Measurements from ENCODE around the gene PAPPA.

Gene PAPPA

GRCh38 chr9:116275418-116276195 is 122.0 kb downstream of the PAPPA start:
- H3K36me3 ChIP-seq (ENCODE audit: control insufficient read depth in 2 of 2, insufficient read depth in 1 of 2, low read length in 2 of 2), result no peaks in the 10 kb centered on the region
- TF ChIP-seq ZNF660 (tag by site-specific recombination; IDR thresholded peaks at IDR 0.05), result no peak
- no peak for TF ChIP-seq ZNF423 (tag by site-specific recombination; IDR thresholded peaks at IDR 0.05)
- no peak for TF ChIP-seq ZSCAN18 (tag by site-specific recombination; IDR thresholded peaks at IDR 0.05)
- peak; percentile 44; the same call in 1 of the 2 replicates for TF ChIP-seq ZNF585B (tag by site-specific recombination; IDR thresholded peaks at IDR 0.05)
- TF ChIP-seq EGR2 (tag by site-specific recombination; IDR thresholded peaks at IDR 0.05; ENCODE audit: low read depth), result peak; percentile 39; the same call in 1 of the 2 replicates
- no peak for TF ChIP-seq ZNF707 (tag by site-specific recombination; IDR thresholded peaks at IDR 0.05)
- TF ChIP-seq OSR2 (tag by site-specific recombination; IDR thresholded peaks at IDR 0.05), result 0 out of 2 replicates have a peak, but pooled peaks have one; percentile 20
- TF ChIP-seq MEIS1 (CRISPR knock-in tag; IDR thresholded peaks at IDR 0.05; ENCODE audit: borderline replicate concordance), result no peak
- no peak for TF ChIP-seq ZNF624 (tag by site-specific recombination; IDR thresholded peaks at IDR 0.05)
- TF ChIP-seq PRDM1 (tag by site-specific recombination; IDR thresholded peaks at IDR 0.05), result no peak
- H3K27ac ChIP-seq (ENCODE audit: extremely low read depth, low read depth, low read length), result no peak overlapping the region; the same call in 1 of the 2 replicates
- ChIA-PET CTCF (interaction anchor here (0.5 to 0.9 kb wide), 3 partner anchors 9 to 1615 kb away, joined by 3 read pairs; no protein-coding TSS in a partner anchor), POLR2A (no interaction called here)
- H3K9me3 ChIP-seq (ENCODE audit: control insufficient read depth, insufficient read depth, low read depth, low read length), result no peaks in the 10 kb centered on the region
- no peak overlapping the region for H3K4me3 ChIP-seq (ENCODE audit: low read depth, low read length)
- H3K4me1 ChIP-seq (ENCODE audit: control insufficient read depth, insufficient read depth, low read length), result peaks cover 6% of the 10 kb centered on the region; the same call in 1 of the 2 replicates

GRCh38 chr9:116276196-116276493 is 122.6 kb downstream of the PAPPA start:
- no peak overlapping the region; the same call in 1 of the 2 replicates for H3K27ac ChIP-seq (ENCODE audit: extremely low read depth, low read depth, low read length)
- no peak overlapping the region for H3K4me3 ChIP-seq (ENCODE audit: low read depth, low read length)
- TF ChIP-seq ZNF426 (tag by site-specific recombination; IDR thresholded peaks at IDR 0.05) (no peak), PRDM10 (tag by site-specific recombination; IDR thresholded peaks at IDR 0.05) (peak; percentile 51; the same call in 1 of the 2 replicates), ZNF701 (tag by site-specific recombination; IDR thresholded peaks at IDR 0.05) (no peak), ZNF121 (tag by site-specific recombination; IDR thresholded peaks at IDR 0.05) (no peak), ZNF623 (tag by site-specific recombination; IDR thresholded peaks at IDR 0.05) (no peak), ZNF600 (tag by site-specific recombination; IDR thresholded peaks at IDR 0.05) (no peak)
- ChIA-PET POLR2A (no interaction called here), CTCF (interaction anchor here (0.5 to 0.7 kb wide), 2 partner anchors 115 to 1616 kb away, joined by 3 read pairs; no protein-coding TSS in a partner anchor)
- H3K36me3 ChIP-seq (ENCODE audit: control insufficient read depth in 2 of 2, insufficient read depth in 1 of 2, low read length in 2 of 2), result no peaks in the 10 kb centered on the region
- no peaks in the 10 kb centered on the region for H3K9me3 ChIP-seq (ENCODE audit: control insufficient read depth, insufficient read depth, low read depth, low read length)
- peaks cover 6% of the 10 kb centered on the region; the same call in 1 of the 2 replicates for H3K4me1 ChIP-seq (ENCODE audit: control insufficient read depth, insufficient read depth, low read length)

- no peak overlapping the region; the same call in 1 of the 2 replicates for H3K27ac ChIP-seq (ENCODE audit: extremely low read depth, low read depth, low read length)
- H3K4me1 ChIP-seq (ENCODE audit: control insufficient read depth, insufficient read depth, low read length), result peaks cover 6% of the 10 kb centered on the region; the same call in 1 of the 2 replicates
- ChIA-PET POLR2A (no interaction called here), CTCF (interaction anchor here (0.7 kb wide), 1 partner anchor 115 kb away, joined by 3 read pairs; no protein-coding TSS in a partner anchor)
- no peaks in the 10 kb centered on the region for H3K36me3 ChIP-seq (ENCODE audit: control insufficient read depth in 2 of 2, insufficient read depth in 1 of 2, low read length in 2 of 2)
- H3K9me3 ChIP-seq (ENCODE audit: control insufficient read depth, insufficient read depth, low read depth, low read length), result no peaks in the 10 kb centered on the region
- H3K4me3 ChIP-seq (ENCODE audit: low read depth, low read length), result no peak overlapping the region
- TF ChIP-seq ZNF274 (IDR thresholded peaks at IDR 0.05; ENCODE audit: low read length) (no peak), ZNF274 (tag by site-specific recombination; IDR thresholded peaks at IDR 0.05; ENCODE audit: borderline replicate concordance) (no peak), ZIC2 (tag by site-specific recombination; IDR thresholded peaks at IDR 0.05) (no peak)
Measured at GRCh38 chr9:116276651-116277121, 123.1 kb downstream of the PAPPA start.

Data from HEK293 (cell line).